ENCODE results near the gene ARRB2. TPM values are rescaled to one million over a fixed set of nuclear protein-coding genes. Genes with fewer than 3 reads are reported as not detected.

ARRB2 gene
- 4.1 and 4.8 TPM in 2 replicates for total RNA-seq (2014; rRNA removed; shearing (Covaris generic))
- 3.7 and 3.9 TPM in 2 replicates for polyA plus RNA-seq (2016; fragmentation: Nextera tagmentation; extraction: Ambion mirVana)

DNA sequence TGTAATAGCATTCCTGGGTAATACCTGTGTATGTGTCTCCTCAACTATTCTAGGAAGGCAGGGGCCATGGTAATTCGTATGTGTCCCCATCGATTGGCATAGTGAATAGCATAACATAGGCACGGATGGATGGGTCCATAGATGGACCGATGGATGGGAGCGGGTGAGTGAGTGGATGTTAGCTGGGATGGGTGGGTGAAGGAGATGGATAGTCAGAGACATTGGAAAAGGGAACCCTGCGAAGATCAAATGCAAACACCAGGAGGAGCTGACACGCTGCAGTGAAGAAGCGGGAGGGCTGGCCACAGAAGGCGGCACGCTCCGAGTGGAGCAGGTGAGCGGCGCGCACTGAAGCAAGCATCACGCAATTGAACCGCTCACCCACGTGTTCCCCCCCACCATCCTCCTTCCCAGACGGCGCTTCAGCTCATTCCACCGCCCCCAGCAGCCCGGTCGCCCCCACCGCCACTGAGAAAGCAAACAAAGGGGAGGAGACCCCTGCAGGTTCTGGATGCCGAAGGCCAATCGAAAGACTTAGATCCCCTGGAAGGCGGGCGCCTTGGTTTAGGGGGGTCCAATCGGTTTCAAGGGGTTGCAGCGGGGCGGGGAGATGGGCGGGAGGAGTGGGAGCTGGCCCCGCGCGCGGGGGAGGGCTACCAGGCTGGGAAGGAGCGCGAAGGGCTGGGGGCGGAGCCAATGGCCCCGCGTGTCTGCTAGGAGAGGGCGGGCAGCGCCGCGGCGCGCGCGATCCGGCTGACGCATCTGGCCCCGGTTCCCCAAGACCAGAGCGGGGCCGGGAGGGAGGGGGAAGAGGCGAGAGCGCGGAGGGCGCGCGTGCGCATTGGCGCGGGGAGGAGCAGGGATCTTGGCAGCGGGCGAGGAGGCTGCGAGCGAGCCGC, at the start of gene ARRB2:
ARRB2 (plus strand) TSS at position 839 of the 899 bp plus-strand sequence. CDS start 90 bp downstream, outside the sequence.
- peak; percentile 98 for DNase-seq
- H4K20me1 ChIP-seq (ENCODE audit: insufficient read depth) = no peaks in the 10 kb centered on the region
- no peaks in the 10 kb centered on the region for H3K4me1 ChIP-seq (ENCODE audit: insufficient read depth)
- no peaks in the 10 kb centered on the region for H3K36me3 ChIP-seq (ENCODE audit: low read depth)
- no peaks in the 10 kb centered on the region for H3K79me2 ChIP-seq (ENCODE audit: insufficient read depth)
- no peaks in the 10 kb centered on the region for H3K9me3 ChIP-seq (ENCODE audit: low read depth)
- peak within 1 kb of the TSS; percentile 80 for H3K4me3 ChIP-seq
- H3K9ac ChIP-seq = peak within 1 kb of the TSS; percentile 78
- H2AFZ ChIP-seq = peak within 1 kb of the TSS; percentile 86
- TF ChIP-seq EZH2phosphoT487 (IDR thresholded peaks at IDR 0.05; ENCODE audit: insufficient read depth, low read depth) = no peak
- no peak for TF ChIP-seq EZH2 (IDR thresholded peaks at IDR 0.05; ENCODE audit: insufficient read depth, poor library complexity, severe bottlenecking)
- H3K9me2 ChIP-seq (ENCODE audit: insufficient read depth) = no peaks in the 10 kb centered on the region
- whole genome bisulfite sequencing, 2 experiments (ENCODE audit: low coverage in 1 of 2, low lambda C conversion rate in 2 of 2, missing lambda C conversion rate in 2 of 2) = 0% methylated on average over 22 to 60 of the region's 67 CpGs
- H3K27me3 ChIP-seq (replicated peaks; ENCODE audit: insufficient read depth) = no peaks in the 10 kb centered on the region
- in situ Hi-C loops (cut with MboI) = loop anchor here (10.0 kb wide), 1 partner anchor 185 kb away; the partner anchor contains the start of gene C17orf107
- H3F3A ChIP-seq (ENCODE audit: insufficient read depth) = no peaks in the 10 kb centered on the region
- H3K27ac ChIP-seq = peak within 1 kb of the TSS; percentile 46
- peak within 1 kb of the TSS; percentile 69 for H3K4me2 ChIP-seq (ENCODE audit: unreplicated experiment)

DNA sequence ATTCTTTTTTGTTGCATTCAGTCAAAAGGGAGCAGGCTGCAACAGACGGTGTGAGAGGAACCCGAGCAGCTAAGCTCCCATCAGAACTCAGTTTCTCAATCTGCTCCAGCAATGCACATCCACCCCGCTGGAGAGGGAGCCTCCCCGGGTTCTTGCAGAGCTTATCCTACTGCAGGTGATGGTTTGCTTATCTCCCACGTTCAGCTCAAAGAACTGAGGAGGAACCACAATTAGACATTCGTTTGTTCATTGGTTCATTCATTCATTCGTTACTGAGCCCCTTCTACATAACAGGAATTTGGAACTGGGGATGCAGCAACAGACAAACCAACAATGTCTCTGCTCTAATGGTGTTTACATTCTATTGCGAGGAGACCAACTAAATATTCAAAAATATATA, 46.7 kb upstream of the ARRB2 start:
- Histone ChIP-seq H3K27ac (no peak overlapping the region), H3K4me1 (ENCODE audit: insufficient read depth) (peaks cover under 1% of the 10 kb centered on the region; the same call in 1 of the 2 replicates), H2AFZ (no peak overlapping the region), H4K20me1 (ENCODE audit: insufficient read depth) (no peaks in the 10 kb centered on the region), H3K36me3 (ENCODE audit: low read depth) (no peaks in the 10 kb centered on the region), H3K9me2 (ENCODE audit: insufficient read depth) (no peaks in the 10 kb centered on the region), H3K27me3 (replicated peaks; ENCODE audit: insufficient read depth) (peaks cover 20% of the 10 kb centered on the region), H3F3A (ENCODE audit: insufficient read depth) (no peaks in the 10 kb centered on the region), H3K79me2 (ENCODE audit: insufficient read depth) (no peaks in the 10 kb centered on the region), H3K4me3 (no peak overlapping the region), H3K9me3 (ENCODE audit: low read depth) (no peaks in the 10 kb centered on the region), H3K9ac (no peak overlapping the region), H3K4me2 (ENCODE audit: unreplicated experiment) (no peak overlapping the region)
- in situ Hi-C loops (cut with MboI) = no loop called here
- DNase-seq = no peak
- TF ChIP-seq EZH2 (IDR thresholded peaks at IDR 0.05; ENCODE audit: insufficient read depth, poor library complexity, severe bottlenecking) (no peak), EZH2phosphoT487 (IDR thresholded peaks at IDR 0.05; ENCODE audit: insufficient read depth, low read depth) (no peak)
- 66% methylated on average over 8 of the region's 8 CpGs for WGBS, 2 experiments (ENCODE audit: low coverage in 1 of 2, low lambda C conversion rate in 2 of 2, missing lambda C conversion rate in 2 of 2)

DNA sequence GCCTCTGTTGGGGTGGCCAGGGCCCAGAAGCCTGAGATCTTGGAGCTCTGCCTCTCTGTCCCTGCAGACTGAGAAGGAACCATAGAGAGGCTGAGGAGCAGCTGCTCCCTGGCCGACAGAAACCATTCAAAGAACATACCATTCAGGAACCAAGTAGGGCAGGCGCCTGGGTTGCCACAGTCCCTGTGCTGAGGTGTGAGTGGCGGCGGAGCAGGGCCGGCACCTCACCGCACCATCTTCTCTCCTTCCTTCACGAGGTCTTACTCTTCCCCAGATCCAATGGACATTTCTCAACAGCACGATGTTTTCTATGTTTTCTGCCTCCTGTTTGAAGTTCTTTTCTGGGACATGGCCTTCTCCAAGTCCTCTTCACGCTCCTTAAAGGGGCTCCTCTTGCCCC, 46.2 kb upstream of the ARRB2 start:
- WGBS, 2 experiments (ENCODE audit: low coverage in 1 of 2, low lambda C conversion rate in 2 of 2, missing lambda C conversion rate in 2 of 2) = 72 to 77% methylated on average over 8 to 9 of the region's 9 CpGs
- in situ Hi-C loops (cut with MboI) = no loop called here

DNA sequence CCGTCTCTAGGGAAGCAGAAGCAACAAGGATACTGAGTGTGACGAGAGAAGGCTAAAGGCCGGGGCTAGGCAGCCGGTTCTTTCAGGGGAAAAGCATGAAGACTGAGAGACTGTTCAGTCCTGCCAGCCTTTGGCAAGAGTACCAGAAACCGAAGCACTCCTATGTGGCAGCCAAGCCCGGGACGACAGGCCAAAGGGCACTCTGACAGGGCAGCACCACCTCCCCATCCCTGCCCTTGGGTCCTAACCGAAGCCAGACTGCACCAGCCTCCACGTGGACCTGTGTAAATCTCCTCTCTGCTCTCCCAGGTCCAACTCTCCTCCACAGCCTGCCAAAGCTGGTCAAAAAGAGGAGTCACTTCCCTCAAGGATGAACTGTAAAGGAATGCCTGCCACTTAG, 45.4 kb upstream of the ARRB2 start:
- WGBS, 2 experiments (ENCODE audit: low coverage in 1 of 2, low lambda C conversion rate in 2 of 2, missing lambda C conversion rate in 2 of 2) = 20 to 26% methylated on average over 9 of the region's 9 CpGs
- TF ChIP-seq EZH2phosphoT487 (IDR thresholded peaks at IDR 0.05; ENCODE audit: insufficient read depth, low read depth) (no peak), EZH2 (IDR thresholded peaks at IDR 0.05; ENCODE audit: insufficient read depth, poor library complexity, severe bottlenecking) (no peak)
- H3K9me2 ChIP-seq (ENCODE audit: insufficient read depth) = no peaks in the 10 kb centered on the region

More for the DNA sequence above, 46.2 kb upstream of the ARRB2 start:
- H3K27me3 ChIP-seq (replicated peaks; ENCODE audit: insufficient read depth) = peaks cover 20% of the 10 kb centered on the region
- H2AFZ ChIP-seq = no peak overlapping the region
- no peak overlapping the region for H3K4me2 ChIP-seq (ENCODE audit: unreplicated experiment)
- H3K4me3 ChIP-seq = no peak overlapping the region
- DNase-seq = no peak
- TF ChIP-seq EZH2phosphoT487 (IDR thresholded peaks at IDR 0.05; ENCODE audit: insufficient read depth, low read depth) (no peak), EZH2 (IDR thresholded peaks at IDR 0.05; ENCODE audit: insufficient read depth, poor library complexity, severe bottlenecking) (no peak)
- H3K9ac ChIP-seq = no peak overlapping the region
- no peaks in the 10 kb centered on the region for H3F3A ChIP-seq (ENCODE audit: insufficient read depth)
- no peaks in the 10 kb centered on the region for H3K4me1 ChIP-seq (ENCODE audit: insufficient read depth)
- no peak overlapping the region for H3K27ac ChIP-seq
- no peaks in the 10 kb centered on the region for H3K36me3 ChIP-seq (ENCODE audit: low read depth)
- H3K9me3 ChIP-seq (ENCODE audit: low read depth) = no peaks in the 10 kb centered on the region
- H3K9me2 ChIP-seq (ENCODE audit: insufficient read depth) = no peaks in the 10 kb centered on the region
- H4K20me1 ChIP-seq (ENCODE audit: insufficient read depth) = no peaks in the 10 kb centered on the region
- no peaks in the 10 kb centered on the region for H3K79me2 ChIP-seq (ENCODE audit: insufficient read depth)

More for the DNA sequence above, 45.4 kb upstream of the ARRB2 start:
- no peaks in the 10 kb centered on the region for H3K79me2 ChIP-seq (ENCODE audit: insufficient read depth)
- no peaks in the 10 kb centered on the region for H3K4me1 ChIP-seq (ENCODE audit: insufficient read depth)
- in situ Hi-C loops (cut with MboI) = no loop called here
- H3K9ac ChIP-seq = no peak overlapping the region
- H3F3A ChIP-seq (ENCODE audit: insufficient read depth) = no peaks in the 10 kb centered on the region
- no peak overlapping the region for H3K4me2 ChIP-seq (ENCODE audit: unreplicated experiment)
- peak; percentile 14 for DNase-seq
- no peaks in the 10 kb centered on the region for H3K9me3 ChIP-seq (ENCODE audit: low read depth)
- no peaks in the 10 kb centered on the region for H4K20me1 ChIP-seq (ENCODE audit: insufficient read depth)
- H3K4me3 ChIP-seq = no peak overlapping the region
- H3K27ac ChIP-seq = no peak overlapping the region
- no peaks in the 10 kb centered on the region for H3K36me3 ChIP-seq (ENCODE audit: low read depth)
- peaks cover 20% of the 10 kb centered on the region for H3K27me3 ChIP-seq (replicated peaks; ENCODE audit: insufficient read depth)
- H2AFZ ChIP-seq = no peak overlapping the region
